M059J (cell line): Measurements from ENCODE around the gene HPF1. TPM values are rescaled to one million over a fixed set of nuclear protein-coding genes. Genes with fewer than 3 reads are reported as not detected.
"Not testable (repeated sequence)": the region's sequence is repeated elsewhere in the genome, so short reads cannot be mapped to it uniquely, and the experiment has no call there.

ENCODE experiments used
- DNase-seq: peaks from one replicate; pipeline ENCODE4 v3.0.0-alpha.2; 2012; ENCODE audit warnings: low read depth
- total RNA-seq: library from RNA; depleted of rRNA; stranded (reverse); fragments of >200 nt; shearing (Covaris generic); gene quantifications from 2 replicates; pipeline ENCODE4 v1.2.3, GENCODE V29; 2014; rRNA removed

The HPF1 gene
- 24.6 and 52.0 TPM in 2 replicates for total RNA-seq

DNA sequence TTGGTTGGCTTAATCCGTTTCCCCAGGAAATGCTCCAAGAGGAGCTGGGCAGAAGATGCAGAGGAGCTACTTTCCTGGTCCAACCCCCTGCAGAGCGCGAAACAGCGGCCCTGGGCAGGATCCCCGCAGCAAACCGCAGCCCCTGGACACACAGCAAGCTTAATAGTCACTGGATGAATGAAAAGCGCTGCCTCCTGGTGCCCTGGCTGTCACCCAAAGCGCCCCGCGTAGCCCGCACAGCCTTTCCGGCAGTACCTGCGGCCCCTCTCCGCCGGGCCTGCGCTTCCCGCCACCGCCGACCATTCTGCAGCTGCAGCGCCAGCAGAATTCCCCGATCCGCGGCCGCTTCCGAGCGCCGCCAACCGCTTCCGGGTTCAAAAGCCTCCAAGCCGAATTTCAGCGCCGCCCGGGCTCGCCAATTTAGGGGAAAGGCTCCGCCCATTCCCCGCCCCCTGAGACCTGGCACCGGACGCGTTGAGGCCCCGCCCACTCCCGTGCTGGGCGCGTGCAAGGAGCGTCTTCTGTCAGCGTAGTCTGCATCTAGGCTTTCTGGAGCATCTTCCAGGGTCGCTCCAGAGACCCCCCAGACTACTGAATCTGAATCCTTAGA is at the start of gene HPF1:
Gene HPF1 (minus strand): TSS at position 370 of the 610 bp plus-strand sequence. CDS start 67 bp downstream, at position 303.
- DNase-seq, result peak; percentile 84

GRCh38 chr4:169806770-169807169 is 49.0 kb upstream of the HPF1 start:
- DNase-seq, result not testable (repeated sequence)

DNA sequence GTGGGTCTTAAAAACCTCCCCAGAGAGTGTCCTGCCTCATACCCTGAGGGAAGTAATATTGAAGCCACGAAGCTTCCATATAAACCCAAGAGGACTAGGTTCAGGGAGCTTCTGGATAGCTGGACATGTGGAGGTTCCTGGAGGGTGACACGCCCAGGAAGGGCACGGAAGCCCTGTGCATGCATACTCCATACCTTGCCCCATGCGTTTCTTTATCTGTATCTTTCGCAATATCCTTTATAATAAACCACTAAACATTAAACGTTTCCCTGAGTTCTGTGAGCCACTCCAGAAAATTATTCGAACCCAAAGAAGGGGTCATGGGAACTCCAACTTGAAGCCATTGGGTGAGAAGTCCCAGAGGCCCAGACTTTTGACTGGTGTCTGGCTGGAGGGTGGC is 45.7 kb upstream of the HPF1 start:
- no peak for DNase-seq

DNA sequence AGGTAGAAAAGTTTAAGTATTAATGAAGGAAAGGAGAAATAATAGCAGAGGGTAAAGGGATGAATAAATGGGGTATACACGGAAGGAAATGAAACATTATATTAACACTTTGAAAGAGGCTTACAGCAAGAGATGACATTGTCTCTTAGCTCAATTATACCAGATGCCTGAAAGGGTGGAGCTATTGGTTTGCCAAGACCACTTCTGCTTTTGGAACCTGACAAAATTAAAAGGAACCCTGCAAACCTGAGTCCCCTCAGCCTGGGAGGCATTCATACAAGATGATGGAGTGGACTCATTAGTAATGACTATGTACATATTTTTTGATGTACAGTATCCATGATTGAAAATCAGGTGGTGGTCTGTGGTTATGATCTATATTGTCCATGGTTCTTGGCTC is 45.1 kb upstream of the HPF1 start:
- DNase-seq, result no peak

GRCh38 chr4:169800541-169800940 is 42.8 kb upstream of the HPF1 start:
- DNase-seq, result no peak

DNA sequence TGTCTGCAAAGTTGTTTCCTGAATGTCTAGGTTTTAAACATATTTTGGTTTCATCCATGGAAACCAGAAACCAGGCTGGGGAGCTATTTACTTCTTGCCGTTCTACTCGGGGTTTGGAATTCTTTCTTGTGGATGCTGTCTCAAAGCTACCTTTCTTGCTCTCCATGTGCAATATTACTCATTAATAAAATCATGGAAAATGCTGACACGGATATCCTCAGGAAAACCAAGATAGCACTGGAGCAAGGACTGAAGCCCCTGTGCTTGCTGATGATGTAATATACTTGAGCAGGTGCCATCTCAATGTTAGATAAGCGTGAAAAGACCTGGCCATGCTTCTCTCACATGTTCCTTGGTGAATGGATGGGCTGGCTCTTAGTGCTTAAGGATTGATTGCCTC is 41.5 kb upstream of the HPF1 start:
- no peak for DNase-seq

GRCh38 chr4:169795585-169795984 is 37.8 kb upstream of the HPF1 start:
- peak; percentile 58 for DNase-seq

GRCh38 chr4:169791527-169792156 is 33.9 kb upstream of the HPF1 start:
- DNase-seq, result peak; percentile 63

DNA sequence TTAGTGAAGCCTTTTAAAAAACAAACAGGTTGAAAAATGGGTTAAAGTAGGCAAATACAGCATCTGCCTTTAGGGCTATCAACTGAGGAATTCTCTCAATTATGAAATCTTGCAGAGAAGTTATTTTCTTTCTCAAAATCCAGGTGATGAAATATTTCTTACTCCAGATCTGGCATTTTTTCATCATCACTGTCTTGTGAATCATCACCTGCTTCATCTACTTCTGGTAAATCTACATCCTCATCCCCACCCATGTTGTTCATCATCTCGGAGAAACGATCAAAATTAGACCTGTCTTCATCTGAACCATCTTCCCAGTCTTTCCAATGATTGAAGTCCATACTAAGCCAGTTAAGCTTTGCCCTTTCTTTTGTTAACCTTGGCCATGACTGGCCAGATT is 33.3 kb upstream of the HPF1 start:
- DNase-seq, result no peak

- no peak for DNase-seq
These were observed 17.0 kb upstream of the HPF1 start for GRCh38 chr4:169774466-169775445.

DNA sequence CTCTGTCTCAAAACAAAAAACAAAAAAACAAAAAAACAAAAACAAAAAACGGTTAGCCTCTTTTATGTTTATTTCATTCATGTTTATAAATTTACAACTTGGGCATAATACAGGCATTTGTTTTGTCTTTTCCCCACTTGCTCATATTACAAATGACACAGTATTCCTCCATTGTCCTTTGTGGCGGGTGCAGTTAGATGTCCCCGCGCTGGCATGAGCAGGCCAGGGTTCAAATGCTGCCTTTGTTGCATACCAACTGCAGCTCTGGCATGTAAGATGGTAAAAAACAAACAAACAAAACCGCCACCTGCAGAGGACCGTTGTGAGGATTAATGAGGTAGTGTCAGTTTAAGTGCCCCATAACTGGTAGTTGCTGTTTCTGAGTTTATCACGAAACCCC is 16.1 kb upstream of the HPF1 start:
- no peak for DNase-seq

GRCh38 chr4:169771556-169772080 is 13.9 kb upstream of the HPF1 start:
- DNase-seq, result not testable (repeated sequence)

DNA sequence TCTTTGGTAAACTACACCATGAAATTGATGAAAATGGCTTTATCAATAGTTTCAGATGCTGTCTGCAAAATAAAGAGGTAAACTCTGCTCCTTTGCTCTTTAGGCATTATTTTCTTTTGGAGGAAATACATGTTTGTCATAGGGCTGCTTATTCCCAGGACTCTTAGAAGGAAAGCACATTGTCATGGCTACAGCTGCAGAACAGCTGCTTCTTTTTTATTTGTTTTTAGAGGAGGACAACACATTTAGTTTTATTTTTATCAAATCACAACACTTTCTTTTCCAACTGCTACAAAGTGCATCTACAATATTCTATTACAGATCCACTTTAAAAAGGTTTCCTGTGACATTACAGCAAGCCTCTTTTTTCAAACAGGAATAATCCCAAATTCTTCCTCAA is 12.7 kb upstream of the HPF1 start:
- DNase-seq, result no peak

GRCh38 chr4:169768385-169768784 is 10.6 kb upstream of the HPF1 start:
- DNase-seq, result no peak

- DNase-seq, result no peak
These were observed 9.0 kb upstream of the HPF1 start for GRCh38 chr4:169766741-169767140.

- peak; percentile 11 for DNase-seq
These were observed 8.1 kb upstream of the HPF1 start for GRCh38 chr4:169765835-169766234.

DNA sequence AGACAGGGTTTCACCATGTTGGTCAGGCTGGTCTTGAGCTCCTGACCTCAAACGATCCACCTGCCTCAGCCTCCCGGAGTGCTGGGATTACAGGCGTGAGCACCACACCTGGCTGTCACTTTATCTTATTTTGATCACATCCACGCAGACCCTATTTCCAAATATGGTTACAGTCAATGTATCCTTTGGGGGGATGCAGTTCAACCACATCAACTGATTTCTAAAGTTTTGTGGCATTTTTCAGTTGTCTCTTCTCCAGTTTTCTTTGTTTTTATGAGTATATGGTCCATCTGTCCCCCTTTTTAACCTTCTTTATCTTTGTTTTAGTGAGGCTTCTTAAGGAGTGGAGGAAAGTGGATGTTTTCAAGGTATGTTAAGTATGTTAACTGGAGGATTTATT is 4.1 kb upstream of the HPF1 start:
- DNase-seq, result no peak

GRCh38 chr4:169758401-169758962 is 738 bp upstream of the HPF1 start:
- DNase-seq, result no peak

DNA sequence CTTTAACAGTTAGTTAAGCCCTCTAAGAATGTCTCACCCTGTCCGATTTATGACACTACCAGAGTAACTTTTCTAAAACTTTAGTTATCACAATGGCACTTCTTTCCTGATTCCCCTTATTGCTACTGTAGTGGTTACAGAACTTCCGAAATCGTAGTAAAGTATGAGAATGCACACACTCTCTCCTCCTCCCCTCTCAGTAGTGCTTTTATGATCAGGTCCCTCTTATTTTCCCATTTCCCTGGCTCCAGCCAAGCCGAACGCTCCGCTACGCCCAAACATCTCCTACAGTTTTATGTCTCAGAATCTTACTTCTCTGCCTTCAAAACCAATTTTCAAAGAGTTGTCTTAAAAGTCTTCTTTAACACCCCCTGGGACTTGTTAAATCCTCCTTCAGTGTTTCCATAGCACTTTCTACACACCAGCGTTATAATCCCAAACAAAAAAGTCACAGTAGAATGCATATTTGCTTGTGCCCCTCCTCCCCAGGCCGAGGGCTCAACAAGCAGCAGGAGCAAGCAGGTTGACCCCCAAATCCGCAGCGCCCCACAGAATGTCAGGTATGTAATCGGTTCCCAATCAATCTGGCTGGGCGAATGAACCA is 671 bp downstream of the HPF1 start:
- DNase-seq, result no peak

GRCh38 chr4:169745291-169745690 is 12.5 kb downstream of the HPF1 start:
- DNase-seq, result peak; percentile 48

- no peak for DNase-seq
These were observed 13.1 kb downstream of the HPF1 start for GRCh38 chr4:169744601-169745000.
